ENCODE data around the gene ERBB3. TPM values are rescaled to one million over a fixed set of nuclear protein-coding genes. Genes with fewer than 3 reads are reported as not detected.

Gene ERBB3
- total RNA-seq, 4 donors from 2014 or later, result 2.9 to 8.3 (median 7.6) TPM

GRCh38 chr12:56126732-56127239 is 46.8 kb downstream of the ERBB3 start:
- ATAC-seq (ENCODE audit: low FRiP score), result no peak
- DNase-seq (ENCODE audit: low spot score), result no peak
- no peak for TF ChIP-seq CTCF (IDR thresholded peaks at IDR 0.05)

GRCh38 chr12:56127485-56127887 is 47.5 kb downstream of the ERBB3 start:
- DNase-seq (ENCODE audit: low spot score) (no peak), ATAC-seq (ENCODE audit: low FRiP score) (peak; percentile 2)
- no peak for TF ChIP-seq CTCF (IDR thresholded peaks at IDR 0.05)

- ATAC-seq (ENCODE audit: low FRiP score) (peak; percentile 96), DNase-seq (ENCODE audit: low spot score) (peak; percentile 96)
- TF ChIP-seq CTCF (IDR thresholded peaks at IDR 0.05), result no peak
Measured at GRCh38 chr12:56127888-56128669, 48.1 kb downstream of the ERBB3 start, which contains the start of gene ESYT1. Gene ESYT1, plus strand, starts transcription at chr12:56128267. Its CDS starts 53 bp downstream, at chr12:56128320.

GRCh38 chr12:56128670-56129205 is 48.8 kb downstream of the ERBB3 start:
- ATAC-seq (ENCODE audit: low FRiP score) (peak; percentile 41), DNase-seq (ENCODE audit: low spot score) (no peak)
- TF ChIP-seq CTCF (IDR thresholded peaks at IDR 0.05), result no peak

GRCh38 chr12:56129206-56129941 is 49.4 kb downstream of the ERBB3 start:
- TF ChIP-seq CTCF (IDR thresholded peaks at IDR 0.05), result no peak
- ATAC-seq (ENCODE audit: low FRiP score) (peak; percentile 20), DNase-seq (ENCODE audit: low spot score) (no peak)

- ATAC-seq (ENCODE audit: low FRiP score) (no peak), DNase-seq (ENCODE audit: low spot score) (no peak)
- no peak for TF ChIP-seq CTCF (IDR thresholded peaks at IDR 0.05)
Measured at GRCh38 chr12:56129942-56130495, 50.1 kb downstream of the ERBB3 start.
